Measurements from ENCODE around the gene NF1. TPM values are rescaled to one million over a fixed set of nuclear protein-coding genes. Genes with fewer than 3 reads are reported as not detected.

The NF1 gene
- total and polyA plus RNA-seq, 2 donors (not counting 1 experiment from before 2014, with no cell fraction given) = 10.8 to 27.7 TPM

- ChIA-PET POLR2A (no interaction called here), CTCF (no interaction called here)
- no peaks in the 10 kb centered on the region for H3K27me3 ChIP-seq (replicated peaks in 1 of 4; ENCODE audit: control extremely low read depth in 1 of 4, control insufficient read depth in 3 of 4, insufficient read depth in 4 of 4, low read length in 3 of 4)
- no CpG with 5 or more reads among the region's 1 CpG for WGBS (ENCODE audit: insufficient coverage)
- no peak overlapping the region for H3K4me3 ChIP-seq (ENCODE audit: control extremely low read depth in 1 of 5, extremely low read depth in 1 of 5, insufficient read depth in 1 of 5, low read depth in 2 of 5, low read length in 4 of 5)
- Mint-ChIP-seq H3K4me3 (no peak overlapping the region), H3K27ac (no peak overlapping the region), H3K9me3 (ENCODE audit: insufficient read depth) (no peaks in the 10 kb centered on the region), H3K27me3 (no peaks in the 10 kb centered on the region), H3K4me1 (no peaks in the 10 kb centered on the region)
- H3K4me2 ChIP-seq (replicated peaks; ENCODE audit: low read depth, low read length, poor library complexity, severe bottlenecking) = no peak overlapping the region
- no peak overlapping the region for H3K27ac ChIP-seq (ENCODE audit: low read length in 2 of 2)
- ATAC-seq (ENCODE audit: low read depth) (no peak), DNase-seq (no peak)
- no peaks in the 10 kb centered on the region for H3K4me1 ChIP-seq (ENCODE audit: control insufficient read depth in 2 of 2, insufficient read depth in 2 of 2, low read length in 2 of 2)
- no peak overlapping the region for H2AFZ ChIP-seq (ENCODE audit: insufficient read depth, low read depth, low read length, poor library complexity, severe bottlenecking)
- peaks cover 0 to 4% (median 0%) of the 10 kb centered on the region in 3 donors for H3K9me3 ChIP-seq (ENCODE audit: control extremely low read depth in 1 of 3, control insufficient read depth in 2 of 3, insufficient read depth in 1 of 3, low read length in 2 of 3)
- H3K36me3 ChIP-seq (replicated peaks in 1 of 2; ENCODE audit: control extremely low read depth in 1 of 2, control insufficient read depth in 1 of 2, extremely low read depth in 1 of 2, insufficient read depth in 2 of 2, low read length in 1 of 2) = no peaks in the 10 kb centered on the region
- no peaks in the 10 kb centered on the region for H4K20me1 ChIP-seq (ENCODE audit: control insufficient read depth, insufficient read depth, low read length, poor library complexity, severe bottlenecking)
- intact Hi-C loops (cut with micrococcal nuclease) = no loop called here
- no peaks in the 10 kb centered on the region for H3K79me2 ChIP-seq (ENCODE audit: control insufficient read depth, insufficient read depth, low read length)
- TF ChIP-seq CTCF (IDR thresholded peaks at IDR 0.05) = no peak
- no peak for TF ChIP-seq EZH2 (IDR thresholded peaks at IDR 0.05; ENCODE audit: borderline replicate concordance, insufficient read depth, low read depth, low read length, poor library complexity, severe bottlenecking)
- H3K9ac ChIP-seq (ENCODE audit: low read length) = no peak overlapping the region
Observed at GRCh38 chr17:31152271-31152670, 57.5 kb downstream of the NF1 start.

GRCh38 chr17:31155208-31155810, 60.5 kb downstream of the NF1 start:
- Histone ChIP-seq H3K27me3 (replicated peaks in 1 of 4; ENCODE audit: control extremely low read depth in 1 of 4, control insufficient read depth in 3 of 4, insufficient read depth in 4 of 4, low read length in 3 of 4) (no peaks in the 10 kb centered on the region), H3K4me2 (replicated peaks; ENCODE audit: low read depth, low read length, poor library complexity, severe bottlenecking) (no peak overlapping the region), H2AFZ (ENCODE audit: insufficient read depth, low read depth, low read length, poor library complexity, severe bottlenecking) (no peak overlapping the region), H4K20me1 (ENCODE audit: control insufficient read depth, insufficient read depth, low read length, poor library complexity, severe bottlenecking) (no peaks in the 10 kb centered on the region), H3K27ac (ENCODE audit: low read length in 2 of 2) (no peak overlapping the region), H3K9ac (ENCODE audit: low read length) (no peak overlapping the region), H3K79me2 (ENCODE audit: control insufficient read depth, insufficient read depth, low read length) (no peaks in the 10 kb centered on the region), H3K4me1 (ENCODE audit: control insufficient read depth in 2 of 2, insufficient read depth in 2 of 2, low read length in 2 of 2) (no peaks in the 10 kb centered on the region), H3K4me3 (ENCODE audit: control extremely low read depth in 1 of 5, extremely low read depth in 1 of 5, insufficient read depth in 1 of 5, low read depth in 2 of 5, low read length in 4 of 5) (no peak overlapping the region), H3K9me3 (ENCODE audit: control extremely low read depth in 1 of 3, control insufficient read depth in 2 of 3, insufficient read depth in 1 of 3, low read length in 2 of 3) (peaks cover 0 to 4% (median 0%) of the 10 kb centered on the region in 3 donors), H3K36me3 (replicated peaks in 1 of 2; ENCODE audit: control extremely low read depth in 1 of 2, control insufficient read depth in 1 of 2, extremely low read depth in 1 of 2, insufficient read depth in 2 of 2, low read length in 1 of 2) (no peaks in the 10 kb centered on the region)
- TF ChIP-seq CTCF (IDR thresholded peaks at IDR 0.05) (no peak), EZH2 (IDR thresholded peaks at IDR 0.05; ENCODE audit: borderline replicate concordance, insufficient read depth, low read depth, low read length, poor library complexity, severe bottlenecking) (no peak)
- no peaks in the 10 kb centered on the region for H3K27me3 Mint-ChIP-seq
- no peak for DNase-seq
- ChIA-PET CTCF (no interaction called here), POLR2A (no interaction called here)
- WGBS (ENCODE audit: insufficient coverage) = no CpG with 5 or more reads among the region's 1 CpG
- H3K4me3 Mint-ChIP-seq = no peak overlapping the region
- no peaks in the 10 kb centered on the region for H3K9me3 Mint-ChIP-seq (ENCODE audit: insufficient read depth)
- H3K4me1 Mint-ChIP-seq = peaks cover 8% of the 10 kb centered on the region
- intact Hi-C loops (cut with micrococcal nuclease) = no loop called here
- ATAC-seq (ENCODE audit: low read depth) = no peak
- no peak overlapping the region for H3K27ac Mint-ChIP-seq
